ENCODE results near the gene SLC25A13. TPM values are rescaled to one million over a fixed set of nuclear protein-coding genes. Genes with fewer than 3 reads are reported as not detected.
"Not testable (repeated sequence)": the region's sequence is repeated elsewhere in the genome, so short reads cannot be mapped to it uniquely, and the experiment has no call there.

The SLC25A13 gene
- polyA plus RNA-seq, 1 of the 3 experiments (the other 2 are of a cell fraction) = 16.0 TPM

DNA sequence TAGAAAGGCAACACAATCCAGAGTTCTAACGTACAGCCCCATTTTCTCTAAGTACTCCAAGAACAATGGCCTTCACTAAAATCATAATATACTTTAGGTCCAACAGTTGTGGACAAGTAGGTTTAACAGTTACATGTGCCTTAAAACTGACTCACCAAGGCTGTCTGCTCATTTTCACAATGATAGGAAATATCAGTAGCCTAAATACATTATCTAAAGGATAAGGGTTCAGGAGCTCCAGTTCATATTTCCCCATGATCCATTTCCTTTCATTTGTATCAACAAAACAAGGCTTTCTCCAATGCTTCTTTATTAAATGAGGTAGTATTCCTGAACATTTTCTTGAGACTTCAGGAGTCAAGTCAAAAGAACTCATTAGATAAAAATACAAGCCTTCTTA is 164.0 kb downstream of the SLC25A13 start:
- no peak overlapping the region for H3K27ac ChIP-seq (ENCODE audit: low read depth in 2 of 2, low read length in 1 of 2)
- H3K9ac ChIP-seq = no peak overlapping the region
- H3K36me3 ChIP-seq (replicated peaks in 1 of 2; ENCODE audit: control insufficient read depth in 1 of 2, insufficient read depth in 2 of 2, low read length in 1 of 2) = peaks cover 16 to 18% of the 10 kb centered on the region in 2 experiments
- CTCF ChIA-PET = no interaction called here
- H4K20me1 ChIP-seq (ENCODE audit: insufficient read depth) = no peaks in the 10 kb centered on the region
- no peak overlapping the region for H3K4me3 ChIP-seq (ENCODE audit: low read depth in 2 of 2, low read length in 1 of 2)
- no peaks in the 10 kb centered on the region for H3K79me2 ChIP-seq (ENCODE audit: insufficient read depth)
- no peaks in the 10 kb centered on the region for H3K9me2 ChIP-seq
- no peak for TF ChIP-seq YY1 (IDR thresholded peaks at IDR 0.05; ENCODE audit: low read depth)
- no peak for TF ChIP-seq EZH2phosphoT487 (IDR thresholded peaks at IDR 0.05; ENCODE audit: borderline replicate concordance, low read depth)
- TF ChIP-seq FOXJ3 (CRISPR knock-in tag; IDR thresholded peaks at IDR 0.05) = no peak
- TF ChIP-seq, protein P1, sequence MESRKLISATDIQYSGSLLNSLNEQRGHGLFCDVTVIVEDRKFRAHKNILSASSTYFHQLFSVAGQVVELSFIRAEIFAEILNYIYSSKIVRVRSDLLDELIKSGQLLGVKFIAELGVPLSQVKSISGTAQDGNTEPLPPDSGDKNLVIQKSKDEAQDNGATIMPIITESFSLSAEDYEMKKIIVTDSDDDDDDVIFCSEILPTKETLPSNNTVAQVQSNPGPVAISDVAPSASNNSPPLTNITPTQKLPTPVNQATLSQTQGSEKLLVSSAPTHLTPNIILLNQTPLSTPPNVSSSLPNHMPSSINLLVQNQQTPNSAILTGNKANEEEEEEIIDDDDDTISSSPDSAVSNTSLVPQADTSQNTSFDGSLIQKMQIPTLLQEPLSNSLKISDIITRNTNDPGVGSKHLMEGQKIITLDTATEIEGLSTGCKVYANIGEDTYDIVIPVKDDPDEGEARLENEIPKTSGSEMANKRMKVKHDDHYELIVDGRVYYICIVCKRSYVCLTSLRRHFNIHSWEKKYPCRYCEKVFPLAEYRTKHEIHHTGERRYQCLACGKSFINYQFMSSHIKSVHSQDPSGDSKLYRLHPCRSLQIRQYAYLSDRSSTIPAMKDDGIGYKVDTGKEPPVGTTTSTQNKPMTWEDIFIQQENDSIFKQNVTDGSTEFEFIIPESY (IDR thresholded peaks at IDR 0.05; ENCODE audit: borderline replicate concordance, low read depth) = no peak
- no peak for TF ChIP-seq MXI1 (IDR thresholded peaks at IDR 0.05; ENCODE audit: low read depth, low read length)
- TF ChIP-seq RXRA (IDR thresholded peaks at IDR 0.05; ENCODE audit: borderline replicate concordance, low read depth) = no peak
- TF ChIP-seq, protein P2, sequence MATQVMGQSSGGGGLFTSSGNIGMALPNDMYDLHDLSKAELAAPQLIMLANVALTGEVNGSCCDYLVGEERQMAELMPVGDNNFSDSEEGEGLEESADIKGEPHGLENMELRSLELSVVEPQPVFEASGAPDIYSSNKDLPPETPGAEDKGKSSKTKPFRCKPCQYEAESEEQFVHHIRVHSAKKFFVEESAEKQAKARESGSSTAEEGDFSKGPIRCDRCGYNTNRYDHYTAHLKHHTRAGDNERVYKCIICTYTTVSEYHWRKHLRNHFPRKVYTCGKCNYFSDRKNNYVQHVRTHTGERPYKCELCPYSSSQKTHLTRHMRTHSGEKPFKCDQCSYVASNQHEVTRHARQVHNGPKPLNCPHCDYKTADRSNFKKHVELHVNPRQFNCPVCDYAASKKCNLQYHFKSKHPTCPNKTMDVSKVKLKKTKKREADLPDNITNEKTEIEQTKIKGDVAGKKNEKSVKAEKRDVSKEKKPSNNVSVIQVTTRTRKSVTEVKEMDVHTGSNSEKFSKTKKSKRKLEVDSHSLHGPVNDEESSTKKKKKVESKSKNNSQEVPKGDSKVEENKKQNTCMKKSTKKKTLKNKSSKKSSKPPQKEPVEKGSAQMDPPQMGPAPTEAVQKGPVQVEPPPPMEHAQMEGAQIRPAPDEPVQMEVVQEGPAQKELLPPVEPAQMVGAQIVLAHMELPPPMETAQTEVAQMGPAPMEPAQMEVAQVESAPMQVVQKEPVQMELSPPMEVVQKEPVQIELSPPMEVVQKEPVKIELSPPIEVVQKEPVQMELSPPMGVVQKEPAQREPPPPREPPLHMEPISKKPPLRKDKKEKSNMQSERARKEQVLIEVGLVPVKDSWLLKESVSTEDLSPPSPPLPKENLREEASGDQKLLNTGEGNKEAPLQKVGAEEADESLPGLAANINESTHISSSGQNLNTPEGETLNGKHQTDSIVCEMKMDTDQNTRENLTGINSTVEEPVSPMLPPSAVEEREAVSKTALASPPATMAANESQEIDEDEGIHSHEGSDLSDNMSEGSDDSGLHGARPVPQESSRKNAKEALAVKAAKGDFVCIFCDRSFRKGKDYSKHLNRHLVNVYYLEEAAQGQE (IDR thresholded peaks at IDR 0.05; ENCODE audit: low read depth, low read length) = no peak
- no peak for TF ChIP-seq JUND (IDR thresholded peaks at IDR 0.05)
- TF ChIP-seq EP300 (IDR thresholded peaks at IDR 0.05; ENCODE audit: borderline replicate concordance in 1 of 2, low read depth in 1 of 2, low read length in 1 of 2) = no peak
- no peak for TF ChIP-seq MEF2A (IDR thresholded peaks at IDR 0.05; ENCODE audit: borderline replicate concordance, low read depth)
- TF ChIP-seq TAF1 (IDR thresholded peaks at IDR 0.05; ENCODE audit: borderline replicate concordance, low read depth, low read length) = no peak
- no peak for TF ChIP-seq SMC3 (IDR thresholded peaks at IDR 0.05; ENCODE audit: low read depth, low read length)
- TF ChIP-seq RFX5 (IDR thresholded peaks at IDR 0.05; ENCODE audit: low read length) = no peak
- no peak for TF ChIP-seq RAD21 (IDR thresholded peaks at IDR 0.05; ENCODE audit: low read length)
- TF ChIP-seq TEAD4 (IDR thresholded peaks at IDR 0.05; ENCODE audit: borderline replicate concordance, insufficient read depth) = no peak
- TF ChIP-seq, protein P3, sequence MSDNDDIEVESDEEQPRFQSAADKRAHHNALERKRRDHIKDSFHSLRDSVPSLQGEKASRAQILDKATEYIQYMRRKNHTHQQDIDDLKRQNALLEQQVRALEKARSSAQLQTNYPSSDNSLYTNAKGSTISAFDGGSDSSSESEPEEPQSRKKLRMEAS (IDR thresholded peaks at IDR 0.05; ENCODE audit: low read depth) = no peak
- no peak for TF ChIP-seq NFIC (IDR thresholded peaks at IDR 0.05; ENCODE audit: borderline replicate concordance)
- no peaks in the 10 kb centered on the region for H3K9me3 ChIP-seq
- POLR2A ChIA-PET = no interaction called here
- DNase-seq = no peak
- no peak overlapping the region for H2AFZ ChIP-seq (ENCODE audit: low read depth)
- no peaks in the 10 kb centered on the region for H3K4me1 ChIP-seq (ENCODE audit: control insufficient read depth in 1 of 2, insufficient read depth in 2 of 2, low read depth in 1 of 2, low read length in 1 of 2)
- H3K4me2 ChIP-seq = no peak overlapping the region
- H3K27me3 ChIP-seq (ENCODE audit: insufficient read depth) = no peaks in the 10 kb centered on the region
- H3F3A ChIP-seq (replicated peaks; ENCODE audit: insufficient read depth) = no peaks in the 10 kb centered on the region
- WGBS (ENCODE audit: low lambda C conversion rate) = 97% methylated on average over 1 of the region's 1 CpG

DNA sequence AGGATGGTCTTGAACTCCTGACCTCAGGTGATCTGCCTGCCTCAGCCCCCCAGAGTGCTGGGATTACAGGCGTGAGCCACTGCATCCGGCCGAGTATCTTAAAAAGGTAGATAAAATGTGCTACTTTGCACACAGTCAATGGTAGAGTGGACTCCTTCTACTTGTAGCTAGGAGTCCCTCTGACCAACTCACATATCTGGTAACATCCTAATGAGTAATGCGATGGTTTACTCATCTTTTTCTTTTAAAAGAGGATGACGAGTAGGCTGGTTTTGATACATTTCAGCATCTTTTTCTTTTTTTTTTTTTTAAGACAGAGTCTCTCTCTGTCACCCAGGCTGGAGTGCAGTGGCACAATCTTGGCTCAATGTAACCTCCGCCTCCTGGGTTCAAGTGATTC is 167.4 kb downstream of the SLC25A13 start:
- not testable (repeated sequence) for H3K9me3 ChIP-seq

More for the DNA sequence above, 167.4 kb downstream of the SLC25A13 start:
- H3K27ac ChIP-seq (ENCODE audit: low read depth in 2 of 2, low read length in 1 of 2); POLR2A ChIA-PET; H3K9ac ChIP-seq; H3K4me1 ChIP-seq (ENCODE audit: control insufficient read depth in 1 of 2, insufficient read depth in 2 of 2, low read depth in 1 of 2, low read length in 1 of 2); H3K79me2 ChIP-seq (ENCODE audit: insufficient read depth); H3K4me3 ChIP-seq (ENCODE audit: low read depth in 2 of 2, low read length in 1 of 2); H3K27me3 ChIP-seq (ENCODE audit: insufficient read depth); H3K9me2 ChIP-seq; H3K36me3 ChIP-seq (replicated peaks in 1 of 2; ENCODE audit: control insufficient read depth in 1 of 2, insufficient read depth in 2 of 2, low read length in 1 of 2); H3K4me2 ChIP-seq; H4K20me1 ChIP-seq (ENCODE audit: insufficient read depth); H3F3A ChIP-seq (replicated peaks; ENCODE audit: insufficient read depth); DNase-seq; H2AFZ ChIP-seq (ENCODE audit: low read depth): not testable (repeated sequence)
- 88% methylated on average over 6 of the region's 6 CpGs for WGBS (ENCODE audit: low lambda C conversion rate)
- CTCF ChIA-PET = interaction anchor here (1.5 kb wide), 1 partner anchor 10 kb away, joined by 3 read pairs; no protein-coding TSS in a partner anchor
